Putamen (tissue), 1 donor: ENCODE measurements around the gene ITGA4.

Experiments used
- DNase-seq: peaks from one replicate; pipeline ENCODE4 v3.0.0-alpha.2; 2016; ENCODE audit warnings: low spot score

Gene ITGA4

GRCh38 chr2:181458871-181459270 is 1.7 kb downstream of the ITGA4 start:
- DNase-seq: no peak

DNA sequence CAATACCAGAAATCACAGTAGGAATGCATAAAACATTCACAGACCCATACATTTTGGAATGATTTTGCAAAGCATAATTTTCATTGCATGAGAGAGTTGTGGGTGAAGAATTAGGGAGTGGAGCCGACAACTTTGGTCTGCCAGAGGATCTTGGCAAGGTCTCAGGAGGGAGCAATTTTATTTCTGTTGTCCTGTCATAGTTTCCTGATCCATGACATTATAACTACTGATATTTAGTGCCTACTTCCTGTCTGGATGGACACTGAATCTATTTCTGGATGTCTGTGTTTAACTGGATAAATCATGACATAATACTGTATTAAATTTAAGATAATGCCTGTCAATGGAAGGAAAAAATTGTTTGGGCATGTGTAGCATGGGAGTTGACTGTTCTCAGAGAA is 2.4 kb downstream of the ITGA4 start:
- DNase-seq: no peak

- DNase-seq: no peak
Measured at GRCh38 chr2:181461056-181461997, 4.1 kb downstream of the ITGA4 start.

DNA sequence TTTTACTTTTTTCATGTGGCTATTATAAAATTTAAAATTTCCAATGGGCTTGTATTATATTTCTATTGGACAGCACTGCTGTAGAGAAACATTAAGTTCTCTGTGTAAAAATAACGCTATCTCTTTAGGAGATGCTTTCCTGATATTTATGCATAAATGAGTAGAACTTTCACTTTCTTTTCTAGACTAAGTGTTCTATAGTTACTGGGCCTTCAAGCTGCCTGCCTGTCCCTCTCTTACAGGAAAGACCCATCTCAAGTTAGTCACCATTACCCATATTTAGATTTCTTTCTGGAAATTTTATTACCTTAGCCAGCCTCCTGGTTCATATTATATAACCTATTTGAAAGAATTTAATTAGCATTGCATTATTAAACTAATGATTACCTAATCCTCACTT is 4.8 kb downstream of the ITGA4 start:
- DNase-seq: no peak

- no peak for DNase-seq
Measured at GRCh38 chr2:181463588-181463987, 6.4 kb downstream of the ITGA4 start.

GRCh38 chr2:181464966-181465365 is 7.8 kb downstream of the ITGA4 start:
- DNase-seq: no peak

DNA sequence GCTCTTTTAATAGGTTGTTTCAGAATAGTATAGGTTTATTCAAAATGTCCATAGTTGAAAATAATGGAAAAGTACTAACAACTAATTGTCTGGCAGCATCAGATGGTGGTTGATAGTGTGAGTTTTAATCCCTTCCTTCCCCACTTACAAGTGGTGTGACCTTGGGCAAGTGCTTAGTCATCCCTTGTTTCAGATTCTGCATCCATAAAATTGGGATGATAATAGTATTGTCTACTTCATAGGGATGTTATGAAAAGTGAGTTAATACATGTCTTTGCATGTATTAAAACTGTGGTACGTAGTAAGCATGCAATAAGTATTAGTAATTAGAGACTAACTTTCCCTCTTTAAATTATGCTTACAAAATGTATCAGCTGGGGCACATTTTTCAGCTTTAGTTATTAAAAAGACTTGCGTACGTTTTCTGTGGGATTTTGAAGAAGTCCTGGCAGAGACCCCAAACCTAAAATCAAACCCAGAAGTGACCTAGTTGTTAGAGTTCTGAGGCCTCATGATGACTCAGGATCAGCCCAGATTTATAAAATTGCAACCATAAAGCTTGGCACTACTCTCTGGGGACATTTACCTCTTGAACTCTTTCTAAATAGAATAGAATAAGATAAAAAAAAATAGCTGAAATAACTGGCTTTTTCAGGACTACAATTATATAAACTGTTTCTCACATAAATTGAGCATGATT is 8.6 kb downstream of the ITGA4 start:
- no peak for DNase-seq

GRCh38 chr2:181466661-181467576 is 9.7 kb downstream of the ITGA4 start:
- peak; percentile 8 for DNase-seq

- no peak for DNase-seq
Measured at GRCh38 chr2:181467966-181468707, 11.0 kb downstream of the ITGA4 start.

DNA sequence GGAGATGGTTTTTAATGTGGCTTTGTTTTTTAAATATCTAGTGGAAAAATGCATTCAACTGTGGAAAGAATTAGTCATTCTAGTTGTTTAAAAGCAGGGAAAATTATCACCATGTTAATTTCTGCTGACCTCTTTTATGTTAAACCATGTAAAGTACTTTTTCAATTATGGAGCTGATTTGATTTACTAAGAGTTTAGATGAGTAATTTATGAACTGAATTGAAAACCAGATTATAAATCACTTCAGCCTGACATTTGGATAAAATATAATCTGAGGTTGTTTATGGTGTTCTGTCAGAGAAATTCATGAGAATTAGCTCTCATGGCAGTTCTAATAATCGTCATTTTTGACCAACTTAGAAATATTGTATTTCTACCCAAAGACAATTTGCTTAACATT is 11.6 kb downstream of the ITGA4 start:
- no peak for DNase-seq

DNA sequence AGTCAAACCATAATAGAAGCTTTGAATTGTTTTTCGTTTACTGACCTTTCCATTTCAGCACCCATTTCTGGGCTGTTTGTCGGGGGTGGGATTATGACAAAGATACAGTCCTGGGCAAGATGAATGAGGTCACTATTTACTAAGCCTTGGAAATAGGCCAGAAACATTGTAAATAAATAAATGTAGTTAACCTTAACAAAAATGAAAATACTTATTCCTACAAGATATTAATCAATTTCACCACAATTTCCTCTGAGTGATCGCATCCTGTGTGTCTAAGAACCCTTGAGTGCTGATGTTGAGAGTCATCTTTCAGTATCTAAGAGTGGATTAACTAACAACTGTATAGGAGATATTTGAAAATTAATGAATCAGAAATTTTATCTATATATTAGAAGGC is 14.0 kb downstream of the ITGA4 start:
- DNase-seq: no peak

GRCh38 chr2:181471783-181472182 is 14.6 kb downstream of the ITGA4 start:
- DNase-seq: no peak

GRCh38 chr2:181472990-181473389 is 15.8 kb downstream of the ITGA4 start:
- DNase-seq: no peak

DNA sequence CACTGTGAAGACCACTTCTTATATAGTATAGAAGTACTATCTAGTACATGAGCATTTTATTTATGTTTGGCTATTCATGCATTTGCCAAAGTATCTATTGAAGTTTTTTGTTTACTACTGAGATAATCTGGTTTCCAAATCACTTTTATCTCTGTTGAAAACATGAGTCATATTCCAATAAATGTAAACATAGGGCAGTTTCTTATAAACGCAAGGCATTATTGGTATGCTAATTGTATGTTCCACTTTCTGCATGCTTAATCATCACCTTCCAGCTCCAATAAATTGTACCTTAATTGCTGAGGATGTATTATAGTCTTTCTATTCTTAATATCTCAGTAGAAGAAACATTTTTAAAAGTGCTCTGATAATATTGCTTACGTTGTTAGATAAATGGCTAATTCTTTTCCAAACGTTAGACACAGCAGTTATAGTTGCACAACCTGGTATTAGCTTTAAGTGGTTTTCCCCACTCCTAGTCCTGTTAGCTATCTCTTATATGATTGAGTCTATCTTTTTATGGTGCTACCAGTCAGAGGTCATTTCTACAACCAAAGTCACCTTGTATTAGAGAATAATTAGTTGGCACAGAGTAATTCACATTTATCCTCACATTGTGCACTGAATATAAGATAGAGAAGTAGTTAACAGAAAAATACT is 17.2 kb downstream of the ITGA4 start:
- DNase-seq: no peak

- no peak for DNase-seq
Measured at GRCh38 chr2:181483211-181483610, 26.0 kb downstream of the ITGA4 start.

DNA sequence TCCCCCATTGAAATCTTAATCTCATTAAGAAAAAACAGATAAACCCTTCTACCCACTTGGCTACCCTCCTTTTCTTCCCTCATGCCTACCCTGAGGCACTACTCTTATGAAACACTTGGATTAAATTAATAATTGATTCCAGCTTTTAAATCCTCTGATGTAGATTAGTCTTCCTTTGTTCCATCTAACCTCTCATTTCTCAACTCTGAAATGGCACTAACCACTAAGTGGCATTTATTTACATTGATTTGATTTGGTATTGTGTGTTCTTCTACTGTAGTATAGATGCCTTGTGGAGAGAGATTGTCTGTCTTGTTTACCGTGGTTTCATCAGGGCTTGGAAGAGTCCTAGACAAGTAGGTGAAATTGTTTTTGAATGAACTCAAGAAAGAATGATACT is 26.7 kb downstream of the ITGA4 start:
- DNase-seq: no peak

GRCh38 chr2:181484851-181485637 is 27.9 kb downstream of the ITGA4 start:
- DNase-seq: no peak

DNA sequence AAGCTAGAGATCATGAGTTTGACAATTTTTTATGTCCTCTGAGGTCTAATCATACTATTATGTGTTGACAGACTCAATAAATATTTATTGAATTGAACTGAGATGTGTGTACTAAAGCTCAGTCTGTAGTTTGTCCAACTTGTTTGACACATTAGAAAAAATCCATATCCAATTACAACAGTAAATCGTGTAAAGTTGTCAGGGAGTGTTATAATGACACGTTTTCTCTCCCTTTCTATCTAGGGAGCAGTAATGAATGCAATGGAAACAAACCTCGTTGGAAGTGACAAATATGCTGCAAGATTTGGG is 28.4 kb downstream of the ITGA4 start:
- no peak for DNase-seq

GRCh38 chr2:181499231-181499630 is 42.0 kb downstream of the ITGA4 start:
- no peak for DNase-seq

DNA sequence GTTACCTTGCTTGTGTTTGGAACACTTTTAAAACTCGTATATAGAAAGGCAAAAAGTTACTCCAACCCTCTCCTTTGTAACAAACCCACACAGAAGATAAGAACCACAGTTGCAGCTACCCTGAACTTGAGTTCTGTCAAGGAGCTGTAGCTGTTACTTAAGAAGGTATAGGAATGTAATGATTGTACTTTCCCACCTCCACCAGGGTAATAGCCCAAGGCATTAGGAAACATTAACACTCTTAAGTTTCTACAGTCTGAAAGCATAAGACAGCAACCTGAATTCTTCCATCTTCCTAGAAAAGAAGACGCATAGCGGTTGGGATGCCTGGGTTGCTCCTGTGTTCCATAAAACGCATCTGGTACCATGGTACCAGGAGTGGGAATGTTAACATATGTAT is 43.0 kb downstream of the ITGA4 start:
- no peak for DNase-seq
